ENCODE data around the gene ADCY2.

The ADCY2 gene

DNA sequence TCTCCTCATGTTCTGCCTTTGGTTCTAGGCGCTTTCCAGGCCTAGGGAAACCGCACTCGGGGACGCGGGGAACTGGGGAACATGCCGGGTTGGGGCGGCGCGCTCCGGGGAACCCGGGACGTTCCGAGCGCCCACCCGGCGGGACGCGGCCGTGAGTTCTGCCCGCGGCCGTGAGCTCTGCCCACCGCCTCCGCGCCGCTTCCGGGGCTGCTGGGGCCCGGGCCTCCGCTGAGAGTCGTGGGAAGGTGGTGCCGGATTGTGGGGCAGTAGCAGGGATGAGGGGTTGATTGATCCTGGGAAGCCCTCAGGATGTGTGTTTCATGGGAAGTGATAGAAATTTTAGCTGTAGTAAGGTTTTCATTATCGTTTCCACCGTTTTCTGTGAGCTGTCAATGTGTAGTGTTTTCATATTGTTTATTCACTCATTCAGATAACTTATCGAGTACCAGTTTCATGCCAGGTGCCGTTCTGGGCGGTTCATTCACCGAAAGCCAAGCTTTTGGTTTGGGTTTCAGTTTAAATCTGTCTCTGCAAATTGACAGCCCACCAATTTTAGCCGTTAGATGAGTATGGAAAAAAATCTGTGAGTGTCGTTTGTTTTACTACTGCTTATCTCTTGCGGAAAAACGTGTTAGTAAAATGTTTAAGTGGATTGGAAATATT lies 473.7 kb downstream of the ADCY2 start:
- DNase-seq (ENCODE audit: low read depth in 2 of 2), result peak in 1 of 2 donors; percentile 19

GRCh38 chr5:7871653-7872052 lies 475.7 kb downstream of the ADCY2 start:
- no peak for DNase-seq (ENCODE audit: low read depth in 2 of 2)

GRCh38 chr5:7872517-7873130 lies 476.7 kb downstream of the ADCY2 start:
- no peak for DNase-seq (ENCODE audit: low read depth in 2 of 2)

DNA sequence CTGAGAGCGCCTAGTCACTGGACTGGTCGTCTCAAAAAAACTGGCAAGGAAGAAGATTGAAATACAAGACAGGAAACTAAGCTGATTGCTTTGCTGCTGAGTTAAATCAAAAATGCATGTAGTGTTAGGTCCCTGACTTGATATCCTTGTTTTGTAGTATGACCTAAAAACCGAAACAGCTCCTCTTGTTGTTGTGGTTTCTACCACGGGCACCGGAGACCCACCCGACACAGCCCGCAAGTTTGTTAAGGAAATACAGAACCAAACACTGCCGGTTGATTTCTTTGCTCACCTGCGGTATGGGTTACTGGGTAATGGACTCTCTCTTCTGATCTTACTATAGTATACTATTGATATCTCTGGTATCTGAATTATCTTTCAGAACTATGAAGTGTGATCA lies 477.3 kb downstream of the ADCY2 start:
- DNase-seq (ENCODE audit: low read depth in 2 of 2), result no peak

- DNase-seq (ENCODE audit: low read depth in 2 of 2), result no peak
Observed at GRCh38 chr5:7874639-7875038, 478.7 kb downstream of the ADCY2 start.

DNA sequence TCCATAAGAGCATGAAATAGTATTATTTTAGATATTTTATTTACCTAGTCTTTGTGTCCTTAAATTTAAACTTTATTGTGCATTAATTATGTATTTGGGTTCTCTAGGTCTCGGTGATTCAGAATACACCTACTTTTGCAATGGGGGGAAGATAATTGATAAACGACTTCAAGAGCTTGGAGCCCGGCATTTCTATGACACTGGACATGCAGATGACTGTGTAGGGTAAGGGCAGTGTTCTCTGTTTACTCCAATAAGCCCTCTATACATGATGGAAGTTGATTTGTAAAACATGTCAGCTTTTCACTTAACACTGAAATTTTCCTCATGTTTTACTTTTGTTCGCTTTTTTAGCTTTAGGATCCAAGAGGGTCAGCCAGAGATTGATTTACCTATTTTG lies 479.2 kb downstream of the ADCY2 start:
- no peak for DNase-seq (ENCODE audit: low read depth in 2 of 2)

DNA sequence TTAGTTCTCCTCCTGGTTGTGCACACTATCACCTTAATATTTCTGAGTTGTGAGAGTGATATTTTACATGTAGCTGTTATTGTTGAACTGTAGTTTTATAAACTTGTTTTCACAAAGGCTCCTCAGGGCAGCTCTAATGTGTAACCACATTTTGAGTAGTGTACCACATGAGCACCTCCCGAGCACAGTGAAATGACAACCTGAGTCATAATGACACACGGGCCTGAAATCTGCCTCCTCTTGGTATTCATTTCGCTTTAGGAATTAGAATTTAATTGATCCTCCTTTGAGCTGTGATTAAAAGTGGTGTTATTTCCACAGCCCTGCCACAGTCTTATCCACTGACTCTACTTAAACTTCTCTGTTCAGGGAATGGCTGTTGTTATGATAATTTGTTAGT lies 480.9 kb downstream of the ADCY2 start:
- no peak for DNase-seq (ENCODE audit: low read depth in 2 of 2)

DNA sequence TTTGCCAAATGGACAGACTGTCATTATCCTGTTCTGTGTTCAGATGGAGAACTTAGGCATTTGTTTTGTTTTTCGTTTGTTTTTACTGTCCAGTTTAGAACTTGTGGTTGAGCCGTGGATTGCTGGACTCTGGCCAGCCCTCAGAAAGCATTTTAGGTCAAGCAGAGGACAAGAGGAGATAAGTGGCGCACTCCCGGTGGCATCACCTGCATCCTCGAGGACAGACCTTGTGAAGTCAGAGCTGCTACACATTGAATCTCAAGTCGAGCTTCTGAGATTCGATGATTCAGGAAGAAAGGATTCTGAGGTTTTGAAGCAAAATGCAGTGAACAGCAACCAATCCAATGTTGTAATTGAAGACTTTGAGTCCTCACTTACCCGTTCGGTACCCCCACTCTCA lies 481.9 kb downstream of the ADCY2 start:
- no peak for DNase-seq (ENCODE audit: low read depth in 2 of 2)

DNA sequence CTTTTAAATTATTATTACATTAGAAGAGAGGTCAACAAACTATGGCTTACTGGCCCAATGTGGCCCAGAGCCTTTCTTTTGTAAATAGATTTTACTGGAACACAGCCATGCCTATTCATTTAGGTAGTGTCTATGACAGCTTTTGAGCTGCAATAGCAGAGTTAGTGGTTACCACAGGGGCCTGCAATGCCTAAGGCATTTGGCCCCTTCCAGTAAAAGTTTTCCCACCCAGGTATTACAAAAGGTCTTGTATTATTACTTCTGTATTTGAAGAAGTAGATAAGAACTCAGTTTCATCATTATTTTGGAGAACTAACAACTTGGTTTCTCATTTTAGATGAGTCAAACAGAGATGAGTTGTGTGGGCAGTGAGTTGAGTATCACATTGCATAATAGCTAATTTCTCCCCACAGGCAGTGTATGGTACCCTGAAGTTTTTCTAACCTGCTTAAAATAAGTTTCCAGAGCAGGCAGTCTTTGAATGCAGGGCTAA lies 482.5 kb downstream of the ADCY2 start:
- DNase-seq (ENCODE audit: low read depth in 2 of 2), result no peak
